Urinary bladder (tissue), 4 donors: ENCODE measurements around the gene EHF. TPM values are rescaled to one million over a fixed set of nuclear protein-coding genes. Genes with fewer than 3 reads are reported as not detected.

Experiments
- DNase-seq: peaks from one replicate; pipeline ENCODE4 v3.0.0-alpha.2; 2015; ENCODE audit errors: extremely low spot score
- H3K27ac ChIP-seq: one replicate; pipeline ENCODE4 v1.5.1; 2013; ENCODE audit warnings: low read depth, mild to moderate bottlenecking, moderate library complexity
- H3K36me3 ChIP-seq: one replicate; pipeline ENCODE4 v1.6.1; 2013; ENCODE audit warnings: mild to moderate bottlenecking, moderate library complexity; ENCODE audit not compliant: insufficient read depth
- H3K4me1 ChIP-seq: one replicate; pipeline ENCODE4 v1.6.1; 2013; ENCODE audit warnings: mild to moderate bottlenecking, moderate library complexity; ENCODE audit not compliant: insufficient read depth
- H3K4me3 ChIP-seq: one replicate; pipeline ENCODE4 v1.5.1; 2013; ENCODE audit warnings: low read depth, low read length
- WGBS: extraction: QIAGEN DNeasy Blood & Tissue Kit; methylation state at CpG from one replicate; pipeline ENCODE4 v1.1.7; 2013; 5-methylcytosine and 5-hydroxymethylcytosine counted together
- polyA plus RNA-seq: library from polyadenylated mRNA; stranded (reverse); fragments of 200-250 nt; gene quantifications from one replicate; pipeline ENCODE4 v1.2.3, GENCODE V29; 2013
- total RNA-seq: library from RNA; depleted of rRNA; stranded (reverse); fragments of >200 nt; gene quantifications from one replicate; pipeline ENCODE4 v1.2.3, GENCODE V29; 2014
- donor health status: healthy with polysubstance abuse.
- donor health status: healthy.

EHF gene
- total and polyA plus RNA-seq, 2 donors = 10.5 to 79.8 TPM

- Histone ChIP-seq H3K4me1 (no peaks in the 10 kb centered on the region), H3K36me3 (no peaks in the 10 kb centered on the region), H3K27ac (no peak overlapping the region), H3K4me3 (no peak overlapping the region)
- WGBS = 77% methylated on average over 7 of the region's 7 CpGs
- no peak for DNase-seq
Observed at GRCh38 chr11:34665077-34665835, 44.4 kb downstream of the EHF start.

GRCh38 chr11:34667810-34668582, 47.1 kb downstream of the EHF start:
- no peak for DNase-seq
- Histone ChIP-seq H3K27ac (no peak overlapping the region), H3K36me3 (no peaks in the 10 kb centered on the region), H3K4me1 (no peaks in the 10 kb centered on the region), H3K4me3 (no peak overlapping the region)
- WGBS = 87% methylated on average over 4 of the region's 4 CpGs

GRCh38 chr11:34668583-34669053, 47.7 kb downstream of the EHF start:
- Histone ChIP-seq H3K4me1 (no peaks in the 10 kb centered on the region), H3K27ac (no peak overlapping the region), H3K36me3 (no peaks in the 10 kb centered on the region), H3K4me3 (no peak overlapping the region)
- no peak for DNase-seq
- WGBS = 78% methylated on average over 4 of the region's 4 CpGs

GRCh38 chr11:34669458-34669857, 48.6 kb downstream of the EHF start:
- H3K36me3 ChIP-seq = no peaks in the 10 kb centered on the region
- WGBS = 63% methylated on average over 3 of the region's 3 CpGs
- no peaks in the 10 kb centered on the region for H3K4me1 ChIP-seq
- no peak for DNase-seq
- H3K4me3 ChIP-seq = no peak overlapping the region
- H3K27ac ChIP-seq = no peak overlapping the region

GRCh38 chr11:34671117-34671516, 50.2 kb downstream of the EHF start:
- no peak for DNase-seq
- Histone ChIP-seq H3K4me1 (no peaks in the 10 kb centered on the region), H3K36me3 (no peaks in the 10 kb centered on the region), H3K27ac (no peak overlapping the region), H3K4me3 (no peak overlapping the region)
- 63% methylated on average over 1 of the region's 1 CpG for WGBS

- no peak overlapping the region for H3K27ac ChIP-seq
- H3K36me3 ChIP-seq = no peaks in the 10 kb centered on the region
- DNase-seq = no peak
- H3K4me3 ChIP-seq = no peak overlapping the region
- WGBS = 56% methylated on average over 1 of the region's 1 CpG
- no peaks in the 10 kb centered on the region for H3K4me1 ChIP-seq
Observed at GRCh38 chr11:34671946-34672345, 51.1 kb downstream of the EHF start.

- H3K4me3 ChIP-seq = no peak overlapping the region
- no peak overlapping the region for H3K27ac ChIP-seq
- WGBS = 43% methylated on average over 1 of the region's 1 CpG
- H3K4me1 ChIP-seq = no peaks in the 10 kb centered on the region
- DNase-seq = no peak
- H3K36me3 ChIP-seq = no peaks in the 10 kb centered on the region
Observed at GRCh38 chr11:34674038-34674437, 53.1 kb downstream of the EHF start.

GRCh38 chr11:34676227-34676626, 55.3 kb downstream of the EHF start:
- no peak overlapping the region for H3K4me3 ChIP-seq
- H3K27ac ChIP-seq = no peak overlapping the region
- no peaks in the 10 kb centered on the region for H3K36me3 ChIP-seq
- H3K4me1 ChIP-seq = no peaks in the 10 kb centered on the region
- 82% methylated on average over 1 of the region's 1 CpG for WGBS
- DNase-seq = no peak

- Histone ChIP-seq H3K36me3 (no peaks in the 10 kb centered on the region), H3K4me1 (no peaks in the 10 kb centered on the region), H3K4me3 (no peak overlapping the region), H3K27ac (no peak overlapping the region)
- 68% methylated on average over 1 of the region's 1 CpG for WGBS
- no peak for DNase-seq
Observed at GRCh38 chr11:34679681-34680080, 58.8 kb downstream of the EHF start.

GRCh38 chr11:34680206-34680605, 59.3 kb downstream of the EHF start:
- Histone ChIP-seq H3K4me1 (no peaks in the 10 kb centered on the region), H3K4me3 (no peak overlapping the region), H3K27ac (no peak overlapping the region), H3K36me3 (no peaks in the 10 kb centered on the region)
- WGBS = 68% methylated on average over 1 of the region's 1 CpG
- no peak for DNase-seq

GRCh38 chr11:34680918-34681586, 60.2 kb downstream of the EHF start:
- Histone ChIP-seq H3K27ac (no peak overlapping the region), H3K36me3 (no peaks in the 10 kb centered on the region), H3K4me1 (no peaks in the 10 kb centered on the region), H3K4me3 (no peak overlapping the region)
- WGBS = 82% methylated on average over 5 of the region's 5 CpGs
- DNase-seq = no peak

GRCh38 chr11:34682825-34683224, 61.9 kb downstream of the EHF start:
- Histone ChIP-seq H3K27ac (no peak overlapping the region), H3K4me1 (no peaks in the 10 kb centered on the region), H3K4me3 (no peak overlapping the region), H3K36me3 (no peaks in the 10 kb centered on the region)
- 72% methylated on average over 2 of the region's 2 CpGs for WGBS
- no peak for DNase-seq

- Histone ChIP-seq H3K27ac (no peak overlapping the region), H3K4me1 (no peaks in the 10 kb centered on the region), H3K4me3 (no peak overlapping the region), H3K36me3 (no peaks in the 10 kb centered on the region)
- WGBS = 87% methylated on average over 1 of the region's 1 CpG
- DNase-seq = no peak
Observed at GRCh38 chr11:34683396-34683795, 62.5 kb downstream of the EHF start.

GRCh38 chr11:34685864-34686263, 65.0 kb downstream of the EHF start:
- no peak for DNase-seq
- Histone ChIP-seq H3K27ac (no peak overlapping the region), H3K4me1 (no peaks in the 10 kb centered on the region), H3K4me3 (no peak overlapping the region), H3K36me3 (no peaks in the 10 kb centered on the region)
- WGBS = 96% methylated on average over 2 of the region's 2 CpGs
